Retina (tissue), 1 donor: ENCODE results near the gene SCAANT1.

Experiments used
- DNase-seq: peaks from one replicate; pipeline ENCODE4 v3.0.0-alpha.2; 2016

SCAANT1 gene

GRCh38 chr3:63896332-63897030 lies 15.7 kb downstream of the SCAANT1 start:
- DNase-seq = no peak

DNA sequence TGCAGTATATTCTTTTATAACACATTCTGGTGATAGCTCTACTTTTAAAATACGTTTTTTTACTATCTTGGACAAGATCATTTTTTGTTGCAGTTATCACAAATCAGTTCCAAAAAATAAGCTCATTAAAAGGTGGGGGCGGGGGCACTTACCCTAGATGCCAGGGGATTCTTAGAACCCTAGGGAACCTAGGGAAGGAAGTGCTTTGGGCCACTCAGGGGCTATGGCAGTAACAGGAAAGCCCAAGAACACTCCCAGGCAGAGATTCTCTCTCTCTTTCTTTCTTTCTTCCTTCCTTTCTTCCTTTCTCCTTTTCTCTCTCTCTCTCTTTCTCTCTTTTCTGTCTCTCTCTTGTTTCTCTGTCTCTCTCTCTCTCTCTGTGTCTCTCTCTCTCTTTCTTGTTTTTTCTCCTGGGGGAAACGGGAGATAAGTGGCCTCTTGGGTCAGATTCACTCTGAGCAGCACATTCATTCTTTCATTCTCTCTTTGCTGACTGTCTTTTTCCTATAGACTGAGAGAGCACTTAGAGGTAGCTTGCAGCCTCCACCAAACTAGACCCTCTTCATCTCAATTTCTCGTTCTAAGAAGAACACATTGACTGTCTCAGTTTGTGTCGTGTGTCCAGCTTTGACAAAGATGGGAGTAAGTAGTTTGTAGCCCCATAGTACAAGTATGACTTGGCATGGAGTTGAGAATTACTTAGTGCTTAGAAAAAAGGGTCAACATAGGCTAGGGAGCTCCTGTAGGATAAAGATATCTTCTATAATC lies 16.6 kb downstream of the SCAANT1 start:
- DNase-seq = no peak

GRCh38 chr3:63892773-63893352 lies 19.3 kb downstream of the SCAANT1 start:
- DNase-seq = no peak

DNA sequence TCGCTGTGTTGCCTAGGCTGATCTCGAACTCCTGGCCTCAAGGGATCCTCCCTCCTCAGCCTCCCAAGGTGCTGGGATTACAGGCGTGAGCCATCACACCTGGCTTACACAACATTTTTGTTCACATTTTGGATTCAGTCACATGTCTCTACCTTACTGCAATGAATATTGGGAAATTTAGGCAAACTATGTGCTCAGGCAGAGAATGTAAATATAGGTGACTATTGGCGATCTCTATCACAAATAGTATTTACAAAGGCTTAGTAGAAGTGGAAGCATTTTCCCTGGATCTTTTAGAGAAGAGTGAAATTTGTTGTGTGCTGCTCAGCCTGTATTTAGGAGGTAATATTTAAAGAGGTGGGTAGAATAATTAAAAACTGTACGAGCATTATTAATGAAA lies 20.7 kb downstream of the SCAANT1 start:
- no peak for DNase-seq

- DNase-seq = peak; percentile 60
Measured at GRCh38 chr3:63886858-63887257, 25.3 kb downstream of the SCAANT1 start.

DNA sequence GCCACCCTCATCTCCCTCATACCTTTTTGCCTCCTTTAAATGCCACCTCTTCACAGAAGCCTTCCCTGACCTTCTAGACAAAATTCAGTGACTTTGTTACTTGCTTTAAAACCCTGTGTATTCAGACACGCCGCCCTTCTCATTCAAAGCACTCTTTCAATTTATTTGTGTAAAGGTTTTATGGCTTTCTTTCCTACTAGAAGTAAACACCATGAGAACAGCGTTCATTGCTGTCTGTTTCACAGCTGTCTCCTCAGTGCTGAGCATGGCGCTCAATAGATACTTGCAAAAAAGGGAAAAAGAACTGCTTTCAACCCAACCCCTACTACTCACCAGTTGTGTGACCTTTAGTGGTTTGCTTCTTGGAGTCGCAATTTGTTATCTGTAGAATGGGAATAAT lies 31.5 kb downstream of the SCAANT1 start:
- DNase-seq = no peak

DNA sequence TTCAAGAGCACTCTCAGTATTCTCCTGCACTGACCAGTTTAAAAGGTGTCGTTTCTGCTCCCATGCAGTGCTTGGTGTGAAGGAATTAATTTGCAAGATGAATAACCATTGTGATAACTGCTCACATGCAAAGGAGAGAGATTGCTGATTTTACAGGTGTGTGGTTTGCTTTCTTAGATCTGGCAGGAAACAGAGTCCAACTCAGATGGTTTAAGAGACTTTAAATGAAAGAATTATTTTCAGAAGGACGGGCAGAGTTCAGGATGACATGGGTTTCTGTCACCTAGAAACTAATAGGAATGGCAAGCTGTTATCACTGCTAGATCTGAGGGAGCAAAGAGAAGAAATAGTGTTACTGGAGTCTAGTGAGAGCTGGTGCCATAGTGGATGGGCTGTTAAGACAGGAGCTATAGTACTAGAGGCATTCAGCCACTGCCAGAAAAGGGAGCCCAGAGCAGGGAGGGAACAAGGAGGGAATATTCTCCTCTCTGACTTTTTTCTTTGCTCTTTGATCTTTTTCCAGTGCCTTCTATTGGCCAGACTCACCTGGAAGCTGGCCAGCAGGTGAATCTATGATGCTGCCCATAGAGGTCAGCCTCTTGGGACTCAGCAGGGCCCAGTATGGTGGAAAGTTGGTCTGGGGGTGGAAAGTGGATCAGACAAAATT lies 33.7 kb downstream of the SCAANT1 start:
- DNase-seq = no peak

GRCh38 chr3:63877737-63878393 lies 34.3 kb downstream of the SCAANT1 start:
- DNase-seq = no peak

- no peak for DNase-seq
Measured at GRCh38 chr3:63876260-63876659, 35.9 kb downstream of the SCAANT1 start.

- DNase-seq = no peak
Measured at GRCh38 chr3:63875510-63875909, 36.7 kb downstream of the SCAANT1 start.

- no peak for DNase-seq
Measured at GRCh38 chr3:63874769-63875168, 37.4 kb downstream of the SCAANT1 start.

DNA sequence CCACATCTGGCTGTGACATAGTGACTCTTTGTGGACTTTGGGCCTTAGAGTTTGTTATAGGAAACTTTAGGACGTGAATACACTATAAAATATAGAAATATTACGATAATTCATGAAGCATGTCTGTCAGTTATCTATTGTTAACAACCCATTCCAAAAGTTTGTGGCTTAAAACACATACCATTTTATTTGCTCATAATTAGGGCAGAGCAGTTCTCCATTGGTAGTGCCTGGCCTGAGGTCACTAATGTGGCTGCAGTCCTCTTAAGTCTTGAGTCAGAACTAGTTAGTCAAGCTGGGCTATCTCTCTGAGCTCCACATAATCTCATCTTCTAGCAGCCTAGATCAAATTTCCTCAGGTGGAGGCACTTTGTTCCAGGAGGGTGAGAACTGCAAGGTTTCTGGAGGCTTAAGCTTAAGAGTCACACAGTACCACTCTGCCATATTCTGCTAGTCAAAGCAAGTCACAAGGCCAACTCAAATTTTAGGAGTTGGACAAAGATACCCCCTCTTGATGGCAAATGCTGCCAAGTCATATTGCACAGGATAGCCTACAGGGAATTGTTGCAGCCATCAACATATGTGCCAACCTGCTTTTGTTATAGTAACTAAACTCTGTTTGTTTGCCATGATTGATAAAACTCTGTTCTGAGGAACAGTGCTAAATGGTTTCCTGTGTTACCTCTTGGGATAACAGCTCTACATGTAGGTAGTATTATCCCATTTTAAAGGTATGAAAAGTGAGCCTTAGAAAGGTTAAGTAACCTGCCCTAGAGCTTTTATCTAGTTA lies 39.9 kb downstream of the SCAANT1 start:
- DNase-seq = no peak

DNA sequence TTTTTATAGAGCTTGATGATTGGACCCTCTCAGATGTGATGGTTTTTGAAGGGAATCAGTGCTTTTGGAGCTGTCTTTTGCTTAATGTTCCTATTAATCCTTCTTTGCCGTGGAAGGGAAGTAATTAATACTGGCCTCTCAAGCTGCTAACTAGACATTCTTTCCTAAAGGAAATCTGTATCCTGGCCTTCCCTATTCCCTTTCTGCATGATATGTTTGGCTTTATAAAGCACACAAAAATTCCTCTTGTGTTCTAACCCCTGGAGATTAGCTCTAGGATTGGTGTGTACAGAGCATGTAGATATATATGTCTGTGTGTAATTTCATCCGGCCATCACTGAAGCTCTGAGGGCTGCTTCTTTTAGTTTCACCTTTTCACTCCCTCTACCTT lies 41.6 kb downstream of the SCAANT1 start:
- no peak for DNase-seq

DNA sequence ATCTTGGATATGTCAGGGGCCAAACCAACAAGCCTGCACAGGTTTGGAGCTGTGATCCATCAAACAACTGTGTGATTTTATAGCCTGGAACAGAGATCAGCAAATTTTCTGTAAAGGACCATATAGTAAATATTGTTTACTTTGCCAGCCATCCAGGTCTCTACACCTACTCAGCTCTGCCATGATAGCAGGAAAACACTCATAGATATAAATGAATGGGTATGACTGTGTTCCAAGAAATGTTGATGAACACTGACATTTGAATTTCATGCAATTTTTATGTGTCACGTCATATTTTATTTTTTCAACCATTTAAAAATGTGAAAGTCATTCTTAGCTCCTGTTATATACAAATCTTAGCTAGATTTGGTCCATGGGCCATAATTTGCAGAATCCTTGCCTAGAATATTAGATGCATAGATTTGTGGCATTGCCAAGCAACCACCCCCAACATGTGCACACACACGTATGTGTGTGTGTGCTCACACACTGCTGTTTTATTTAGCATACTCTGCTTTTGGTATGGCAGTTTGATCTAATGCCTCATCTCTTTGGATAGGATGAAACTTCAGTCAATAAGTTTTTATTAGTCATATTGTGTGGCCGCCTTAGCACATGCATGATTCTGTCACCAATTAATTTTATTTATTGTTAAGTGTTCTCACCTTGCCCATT lies 42.1 kb downstream of the SCAANT1 start:
- DNase-seq = no peak

- DNase-seq = no peak
Measured at GRCh38 chr3:63867225-63867624, 45.0 kb downstream of the SCAANT1 start.

GRCh38 chr3:63864965-63865327 lies 47.2 kb downstream of the SCAANT1 start:
- DNase-seq = no peak

DNA sequence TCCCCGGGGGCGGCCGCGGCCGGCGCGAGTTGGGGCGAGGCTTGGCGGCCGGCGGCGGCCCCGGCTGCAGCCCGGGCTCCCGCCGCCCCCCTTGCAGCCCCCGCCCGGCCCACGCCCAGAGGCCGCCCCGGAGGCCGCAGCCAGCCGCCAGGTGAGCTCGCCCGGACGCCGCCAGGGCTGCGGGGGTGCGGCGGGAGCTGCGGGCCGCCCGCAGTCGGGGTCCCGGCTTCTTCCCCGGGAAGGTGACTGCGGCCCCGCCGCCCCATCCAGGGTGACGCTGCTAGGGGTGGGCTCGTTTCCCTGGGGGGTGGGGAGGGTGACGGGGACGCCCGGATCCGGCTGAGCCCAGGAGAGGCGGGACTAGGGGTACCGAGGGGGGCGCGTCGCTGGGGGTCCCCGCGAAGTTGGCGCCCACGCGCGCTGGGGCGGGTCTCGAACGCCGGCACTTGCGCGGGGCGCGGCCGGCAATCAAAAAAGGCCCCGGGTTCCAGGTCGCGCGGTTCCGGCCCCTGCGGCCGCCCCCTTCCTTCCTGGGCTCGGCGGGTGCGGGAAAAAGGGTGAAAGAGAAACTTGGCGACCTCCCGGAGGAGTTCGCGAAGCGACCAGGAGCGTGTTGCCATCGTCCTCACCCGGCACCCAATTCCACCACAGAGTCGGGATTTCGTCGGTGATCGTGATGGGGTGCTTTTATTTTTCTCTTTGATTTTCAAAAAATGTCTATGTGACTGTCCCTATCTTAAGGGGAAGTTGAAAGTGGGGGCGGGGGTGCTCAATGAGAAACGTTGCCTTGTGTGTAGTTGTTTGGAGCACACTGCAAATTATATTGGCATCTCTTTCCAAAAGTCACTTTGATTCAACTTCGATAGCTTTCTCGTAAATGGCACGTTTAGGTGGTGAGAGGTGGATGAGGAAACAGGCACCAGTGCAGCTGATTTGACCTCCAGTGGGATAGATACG lies 47.9 kb downstream of the SCAANT1 start:
- peak; percentile 62 for DNase-seq

DNA sequence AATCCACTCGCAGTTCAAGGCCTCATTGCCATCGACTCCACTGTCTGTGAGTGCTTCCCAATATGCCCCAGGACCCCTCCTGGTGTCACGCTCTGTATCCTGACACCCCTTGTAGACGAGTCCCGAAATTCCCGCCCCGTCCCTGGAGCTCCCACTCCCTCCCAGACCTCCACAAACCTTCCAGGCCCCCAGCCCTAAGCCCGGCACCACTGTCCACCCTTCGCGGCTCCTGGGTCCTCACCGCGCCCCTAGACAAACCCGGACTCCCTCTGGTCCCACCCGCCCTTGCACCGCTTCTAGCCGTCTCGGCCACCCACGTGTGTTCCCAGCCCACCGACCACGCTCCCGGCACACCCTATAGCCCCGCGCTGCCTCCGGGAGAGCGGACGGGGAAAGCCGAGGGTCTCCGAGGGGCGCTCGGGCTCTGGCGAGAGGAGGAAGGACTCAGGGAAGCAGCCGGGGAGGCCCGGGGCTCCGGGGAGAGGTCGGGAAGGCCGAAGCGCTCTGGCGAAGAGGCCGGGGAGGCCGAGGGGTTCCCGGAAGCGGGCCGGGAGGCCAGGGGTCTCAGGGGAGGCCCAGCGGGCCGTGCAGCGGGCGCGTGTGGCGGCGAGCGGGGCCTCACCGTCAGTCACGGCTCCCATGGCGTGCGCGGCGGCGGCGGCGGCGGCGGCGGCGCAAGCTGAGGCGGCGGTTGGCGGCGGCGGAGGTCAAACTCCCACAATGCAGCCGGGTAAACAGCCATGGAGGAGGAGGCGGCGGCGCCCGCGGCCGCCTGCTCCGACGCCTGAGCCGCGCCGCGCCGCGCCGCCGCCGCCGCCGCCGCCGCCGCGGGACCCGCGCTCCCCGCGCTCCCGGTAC lies 48.8 kb downstream of the SCAANT1 start, which contains the start of the genes ATXN7 and THOC7:
ATXN7 (plus strand) TSS at position 718 of the 858 bp plus-strand sequence. CDS start 48,732 bp downstream, outside the sequence.
THOC7 (minus strand) TSS at position 656 of the 858 bp plus-strand sequence; CDS start at position 641, 15 bp downstream.
- DNase-seq = peak; percentile 90

- no peak for DNase-seq
Measured at GRCh38 chr3:63862804-63863149, 49.4 kb downstream of the SCAANT1 start.
